DMS79 (cell line): ENCODE measurements around the gene CSTF1.
"Not testable (repeated sequence)": the region's sequence is repeated elsewhere in the genome, so short reads cannot be mapped to it uniquely, and the experiment has no call there.

Source experiments
- DNase-seq: peaks from one replicate; lab custom pipeline; 2025; lab: John Stamatoyannopoulos, UW

Gene CSTF1

DNA sequence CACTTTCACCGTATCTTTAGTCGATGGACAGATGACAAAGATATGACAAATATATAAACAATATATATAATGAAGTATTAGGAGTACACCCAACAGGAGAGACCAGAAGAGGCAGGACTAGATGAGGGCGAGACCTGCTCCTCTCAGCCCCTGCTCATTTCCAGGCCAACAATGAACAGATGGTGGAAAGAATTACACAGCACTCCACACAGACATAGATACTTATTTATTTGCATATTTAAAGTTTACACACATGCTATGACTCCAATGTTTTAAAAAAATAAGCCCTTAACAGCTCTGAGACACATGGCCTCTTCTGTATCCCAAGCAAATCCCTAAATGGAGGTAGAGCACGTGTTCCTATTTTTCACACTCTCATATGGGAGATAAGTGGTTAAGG, 23.3 kb upstream of the CSTF1 start:
- no peak for DNase-seq

GRCh38 chr20:56371977-56372376, 20.5 kb upstream of the CSTF1 start:
- no peak for DNase-seq

DNA sequence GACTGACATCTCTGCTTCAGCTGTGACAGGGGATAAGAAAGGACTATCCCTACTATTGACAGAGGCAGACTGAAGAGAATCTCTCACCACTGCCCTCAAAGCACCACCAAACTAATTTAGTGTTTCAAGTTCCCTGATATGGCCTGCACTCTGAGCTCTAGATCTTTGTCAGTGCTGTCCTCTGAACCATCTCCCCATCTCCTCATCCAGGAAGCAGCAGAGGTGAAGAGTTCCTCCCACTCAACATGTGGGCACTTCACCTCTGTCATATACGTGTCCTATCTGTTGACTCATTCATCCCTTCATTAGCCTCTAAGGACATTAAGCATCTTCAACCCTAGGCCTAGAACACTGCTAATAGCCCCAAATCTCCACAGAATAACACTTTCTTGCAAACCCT, 19.6 kb upstream of the CSTF1 start:
- DNase-seq = no peak

DNA sequence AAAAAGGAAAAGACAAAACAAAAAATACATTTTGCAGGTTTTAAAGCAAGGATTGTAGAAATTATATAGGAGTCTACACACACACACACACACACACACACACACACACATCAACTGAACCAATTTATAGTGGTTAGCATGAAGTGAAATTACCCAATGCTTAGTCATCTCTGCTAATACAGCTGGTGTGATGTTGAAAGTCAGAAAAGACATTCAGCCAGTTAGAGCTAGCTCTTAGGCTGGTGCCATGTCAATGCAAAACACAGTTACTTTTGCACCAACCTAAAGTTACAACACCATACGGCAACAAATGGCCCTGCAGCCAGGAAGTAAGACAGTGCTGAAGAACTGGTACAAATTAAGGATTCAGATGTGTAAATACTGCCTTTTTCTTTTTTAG, 18.5 kb upstream of the CSTF1 start:
- DNase-seq = no peak

GRCh38 chr20:56376331-56376730, 16.1 kb upstream of the CSTF1 start:
- no peak for DNase-seq

DNA sequence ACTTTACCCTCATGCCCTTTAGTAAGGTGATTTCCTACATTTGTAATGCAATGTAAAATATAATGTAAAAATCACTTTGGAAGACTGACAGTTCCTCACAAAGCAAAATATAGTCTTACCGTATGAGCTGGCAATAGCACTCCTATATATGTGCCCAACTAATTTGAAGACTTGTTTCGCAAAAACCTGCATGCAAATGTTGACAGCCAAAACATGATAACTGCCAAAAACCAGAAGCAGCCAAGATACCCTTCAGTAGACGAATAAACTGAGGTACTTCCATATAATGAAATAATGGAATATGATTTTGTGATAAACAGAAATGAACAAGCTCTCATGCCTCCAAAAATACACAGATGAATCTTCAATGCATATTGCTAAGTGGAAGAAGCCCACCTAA, 14.1 kb upstream of the CSTF1 start:
- no peak for DNase-seq

DNA sequence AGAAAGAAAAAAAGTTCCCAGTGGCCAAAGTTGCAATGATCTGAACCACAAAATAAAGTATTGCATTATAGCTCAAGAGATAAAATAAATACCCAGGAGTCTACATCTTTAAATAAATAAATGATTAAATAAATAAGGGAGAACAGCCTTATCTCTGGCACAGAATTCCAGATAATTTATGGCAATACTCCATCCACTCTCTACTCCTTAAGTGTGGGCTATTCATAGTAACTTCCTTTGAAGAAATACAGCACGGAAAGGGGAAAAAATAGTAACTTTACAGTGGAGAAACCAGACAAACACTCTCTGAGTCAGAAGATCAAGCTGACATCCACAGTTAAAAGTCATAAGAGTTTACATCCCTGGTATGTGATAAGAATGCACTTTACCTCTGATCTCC, 12.1 kb upstream of the CSTF1 start:
- no peak for DNase-seq

DNA sequence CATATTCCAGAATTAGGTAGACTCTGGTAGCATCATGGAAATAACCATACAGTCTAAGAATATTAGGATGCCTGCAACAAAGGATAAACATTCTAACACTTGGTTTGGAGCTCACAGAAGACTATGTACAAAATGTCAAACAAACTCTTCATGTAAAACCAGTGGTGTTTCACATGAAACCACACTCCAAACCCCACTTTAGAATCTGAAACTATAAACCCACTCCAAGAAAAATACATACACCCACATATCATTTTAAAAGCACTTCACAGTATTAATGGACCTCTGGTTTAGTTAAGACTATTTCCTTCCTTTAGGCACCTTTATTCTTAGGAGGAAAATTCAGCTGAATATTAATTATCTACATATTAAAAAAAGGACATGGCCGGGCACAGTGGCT, 10.9 kb upstream of the CSTF1 start:
- DNase-seq = no peak

GRCh38 chr20:56382696-56383095, 9.7 kb upstream of the CSTF1 start:
- no peak for DNase-seq

DNA sequence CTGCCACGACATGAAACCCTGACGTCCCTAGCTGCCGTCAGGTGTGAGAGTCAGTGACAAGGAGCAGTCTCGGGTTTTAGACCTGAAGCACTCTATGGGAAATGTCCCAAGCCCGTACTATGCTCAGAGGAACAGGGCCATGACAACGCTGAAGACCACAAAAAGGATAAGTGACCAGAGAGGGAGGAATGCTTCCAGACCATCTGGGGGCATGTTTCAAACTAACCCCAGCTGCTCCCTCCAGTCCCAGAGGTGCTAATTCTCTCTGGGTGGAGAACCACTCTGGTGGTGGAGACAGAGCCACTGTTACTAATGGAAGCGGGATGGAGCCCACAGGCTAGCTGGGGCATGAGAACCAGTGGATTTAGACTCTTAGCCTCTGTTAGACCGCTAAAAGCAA, 9.1 kb upstream of the CSTF1 start:
- no peak for DNase-seq

GRCh38 chr20:56385130-56385529, 7.3 kb upstream of the CSTF1 start:
- DNase-seq = no peak

DNA sequence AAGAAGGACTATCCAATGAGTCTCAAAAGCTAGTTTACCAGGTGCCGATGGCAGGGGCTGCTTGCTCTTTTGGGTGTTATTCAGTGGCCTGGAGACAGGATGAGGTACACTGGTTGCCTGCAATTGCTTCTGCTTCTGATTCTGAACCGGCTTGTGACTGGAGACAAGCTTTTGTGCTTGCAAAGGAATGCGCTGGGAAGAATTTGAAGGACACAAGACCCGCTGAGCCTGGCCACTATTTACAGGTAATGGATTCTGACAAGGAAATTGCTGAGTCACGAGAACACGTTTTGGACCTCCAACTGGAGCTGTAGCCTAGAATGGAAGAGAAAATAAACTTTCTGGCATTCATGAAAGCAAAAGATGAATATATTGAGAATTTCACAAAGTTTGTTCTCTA, 6.2 kb upstream of the CSTF1 start:
- DNase-seq = no peak

DNA sequence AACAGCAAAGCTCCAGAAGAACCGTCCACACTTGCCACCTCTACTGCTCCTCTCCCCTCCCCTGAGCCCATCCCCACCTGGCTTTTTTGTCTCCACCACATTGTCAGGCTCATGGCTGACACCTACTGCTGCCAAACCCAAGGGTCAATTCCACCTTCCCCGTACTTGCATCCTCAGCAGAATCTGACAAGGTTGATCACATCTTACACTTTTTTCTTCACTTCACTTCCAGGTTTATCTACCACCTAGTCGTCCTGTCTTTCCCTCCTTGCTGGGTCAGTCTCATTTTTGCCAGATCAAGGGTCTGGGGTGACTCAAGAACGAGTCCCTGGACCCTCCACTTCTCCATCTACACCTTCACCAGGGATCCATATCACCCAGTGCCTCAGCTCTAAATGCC, 3.6 kb upstream of the CSTF1 start:
- DNase-seq = no peak

DNA sequence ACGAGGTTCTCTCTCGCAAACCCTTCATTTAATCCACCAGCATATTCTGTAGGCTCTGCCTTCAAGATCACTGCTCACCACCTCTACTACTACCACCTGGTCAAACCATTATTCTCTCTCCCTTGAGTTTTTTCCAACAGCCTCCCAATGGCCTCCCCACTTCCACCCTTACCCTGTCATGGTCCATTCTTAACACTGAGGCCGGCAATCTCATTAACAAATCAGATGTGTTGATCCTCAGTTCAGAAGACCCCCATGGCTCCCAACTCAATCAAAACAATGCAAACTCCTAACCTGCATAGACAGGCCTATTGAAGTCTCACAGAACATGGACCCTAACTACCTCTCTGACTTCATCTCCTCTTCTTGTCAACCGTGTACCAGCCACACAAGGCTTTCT, 2.6 kb upstream of the CSTF1 start:
- DNase-seq = no peak

GRCh38 chr20:56390396-56390795, 2.0 kb upstream of the CSTF1 start:
- not testable (repeated sequence) for DNase-seq

- no peak for DNase-seq
Observed at GRCh38 chr20:56391037-56391436, 1.4 kb upstream of the CSTF1 start.

DNA sequence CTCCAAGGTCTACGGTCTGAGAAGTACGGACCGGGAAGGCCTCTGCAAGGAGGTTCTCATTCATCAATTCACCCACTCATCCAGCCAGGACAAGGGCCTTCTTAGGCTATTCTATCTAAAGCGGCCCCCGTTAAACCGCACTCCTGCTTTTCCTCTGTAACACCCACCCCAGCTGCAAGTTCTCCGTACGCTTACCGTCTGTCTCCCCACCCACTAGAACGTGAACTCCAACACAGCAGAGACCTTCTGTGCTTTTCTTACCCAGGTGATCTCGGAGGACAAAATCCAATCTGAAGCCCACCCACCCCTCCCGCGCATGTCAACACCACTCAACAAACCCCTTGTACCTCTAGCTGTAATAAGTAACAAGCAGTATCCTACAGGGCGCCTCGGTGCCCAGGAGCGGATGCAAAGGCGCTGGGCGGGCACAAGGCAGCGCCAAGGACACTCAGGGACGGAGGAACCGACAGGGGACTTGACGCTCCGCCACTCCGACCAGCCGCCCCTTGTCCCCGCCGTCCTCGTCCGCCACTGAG, 781 bp upstream of the CSTF1 start:
- DNase-seq = no peak

DNA sequence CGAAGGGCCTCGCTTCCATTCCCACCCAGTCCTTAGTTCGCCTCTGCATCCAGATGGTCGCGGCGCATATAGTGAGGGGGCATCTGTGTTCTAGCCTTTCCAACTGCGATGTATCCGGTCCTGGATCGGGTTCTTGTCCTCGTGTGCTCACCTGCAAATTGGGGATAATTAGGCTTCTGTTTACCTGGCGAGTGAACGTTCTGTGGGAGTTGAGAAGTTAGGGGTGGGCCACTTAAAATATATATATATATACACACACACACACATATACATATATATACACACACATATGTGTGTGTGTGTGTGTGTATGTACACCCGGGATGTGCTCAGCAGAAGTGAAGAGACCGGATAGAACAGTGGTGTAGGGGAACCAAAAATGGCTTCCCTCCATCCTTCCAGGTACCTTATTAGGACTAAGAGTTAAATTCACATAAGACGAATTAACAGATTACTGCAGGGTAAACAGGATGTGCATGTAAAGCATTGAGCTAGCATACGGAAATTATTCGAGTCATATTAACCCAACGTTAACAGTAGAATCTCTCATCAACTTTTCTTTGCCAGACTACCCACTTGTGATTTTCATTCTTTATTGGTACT, 537 bp downstream of the CSTF1 start:
- no peak for DNase-seq

DNA sequence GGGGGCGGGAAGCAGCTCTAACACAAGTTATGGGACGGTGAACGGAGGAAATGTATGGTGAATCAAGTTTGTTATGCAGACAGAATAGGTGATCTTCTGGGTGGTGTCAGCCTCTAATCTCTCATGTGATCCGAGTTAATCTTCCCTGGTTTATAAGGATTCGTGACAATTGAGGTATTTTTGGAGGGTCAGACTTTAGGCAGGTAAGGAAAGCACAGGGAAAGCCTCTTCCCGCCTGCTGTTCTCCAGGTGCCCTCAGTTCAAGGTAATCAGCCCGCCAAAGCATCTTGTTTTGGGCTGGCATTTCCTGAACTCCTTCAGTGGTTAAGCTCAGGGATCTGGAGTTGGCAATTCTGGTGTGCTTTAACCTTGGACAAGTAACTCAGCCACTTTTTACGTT, 1.2 kb downstream of the CSTF1 start:
- DNase-seq = no peak

GRCh38 chr20:56395166-56395565, 2.7 kb downstream of the CSTF1 start:
- DNase-seq = no peak

DNA sequence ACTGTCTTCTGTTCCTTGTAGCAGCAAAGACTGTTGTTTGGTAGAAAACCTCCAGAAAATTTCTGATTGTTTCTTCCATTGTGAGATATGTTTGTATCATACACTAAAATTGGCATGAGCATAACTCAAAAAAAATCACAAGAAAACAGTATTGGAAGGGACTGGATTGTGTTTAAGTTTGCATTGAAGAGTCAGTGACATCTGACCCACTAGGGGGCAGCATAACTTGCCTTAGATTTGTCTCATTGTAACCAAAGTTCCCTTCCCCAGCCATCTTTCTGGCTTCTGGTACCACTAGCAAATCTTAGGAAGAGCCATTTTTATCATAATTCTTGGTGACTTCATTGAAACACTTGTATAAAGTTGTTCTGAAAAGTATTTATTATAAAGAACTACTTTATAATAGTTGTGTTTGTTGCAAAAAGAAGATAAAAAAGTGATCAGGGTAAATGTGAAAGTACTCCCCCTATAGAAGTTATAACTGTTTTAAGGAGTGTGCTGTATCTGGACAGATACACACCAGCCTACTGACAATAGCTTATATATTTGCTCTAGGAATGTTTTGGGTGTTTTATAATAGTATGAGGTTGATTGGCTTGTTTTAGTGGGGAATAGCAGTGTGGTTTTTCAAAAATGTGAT, 7.7 kb downstream of the CSTF1 start:
- DNase-seq = no peak

- DNase-seq = no peak
Observed at GRCh38 chr20:56403465-56403864, 11.0 kb downstream of the CSTF1 start.

- not testable (repeated sequence) for DNase-seq
Observed at GRCh38 chr20:56405356-56405755, 12.9 kb downstream of the CSTF1 start.

DNA sequence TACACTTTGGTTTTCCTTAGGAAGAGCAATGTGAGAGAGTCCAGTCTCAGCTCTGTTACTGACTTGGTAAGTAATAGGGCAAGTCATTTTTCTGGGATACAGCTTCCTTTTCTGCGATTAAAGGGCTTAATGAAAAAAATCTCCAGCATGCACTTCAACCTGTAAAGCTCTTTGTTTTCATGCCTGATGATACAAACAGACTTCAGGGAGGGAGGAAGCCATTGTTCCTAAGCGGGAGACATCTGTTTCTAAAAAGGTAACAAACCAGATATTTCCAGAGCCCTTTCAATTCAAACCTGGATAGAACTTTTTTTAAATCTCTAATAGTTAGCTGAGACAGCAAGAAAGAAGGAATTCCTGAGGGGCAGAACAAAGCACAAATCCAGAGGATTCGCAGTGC, 14.5 kb downstream of the CSTF1 start:
- DNase-seq = no peak
